SK-N-SH (cell line): Measurements from ENCODE around the gene THAP7. TPM values are rescaled to one million over a fixed set of nuclear protein-coding genes. Genes with fewer than 3 reads are reported as not detected.

Experiments
- CTCF ChIA-PET: fragments of 300-600, 350-600 bp; formaldehyde crosslinking; extraction: SDS; loops from one replicate; lab custom pipeline; 2021; lab: Yijun Ruan, JAX
- POLR2A ChIA-PET: fragments of 350-600 bp; sonication (Branson Sonifier 250); formaldehyde crosslinking; extraction: SDS; loops from one replicate; lab custom pipeline; 2020; ENCODE audit warnings: antibody characterized with exemption, inconsistent platforms; lab: Yijun Ruan, JAX
- DNase-seq: peaks from one replicate; pipeline ENCODE4 v3.0.0; 2012
- H2AFZ ChIP-seq: fragments of 200-600 bp; sonication (generic); 2 replicates; pipeline ENCODE4 v1.8.1; 2016; ENCODE audit warnings: antibody characterized with exemption, mild to moderate bottlenecking, low read depth
- H3F3A ChIP-seq: fragments of 200-600 bp; sonication (generic); replicated peaks from 2 replicates; pipeline ENCODE3; 2016; ENCODE audit warnings: antibody characterized with exemption, mild to moderate bottlenecking; ENCODE audit not compliant: insufficient read depth
- H3K27ac ChIP-seq, 2 experiments: fragments of 200-500 bp in 1 of 2; fragments of 200-600 bp in 1 of 2; sonication (Bioruptor generic) in 1 of 2; sonication (generic), shearing (Covaris generic) in 1 of 2; 2 replicates each; pipeline versions ENCODE4 v1.5.1 to v1.6.1; 2014 to 2016; ENCODE audit warnings: low read depth in 2 of 2, inconsistent platforms in 1 of 2, low read length in 1 of 2, mild to moderate bottlenecking in 1 of 2, mixed read lengths in 1 of 2
- H3K27me3 ChIP-seq: fragments of 200-600 bp; sonication (generic), shearing (Covaris generic); 2 replicates; pipeline ENCODE4 v1.6.1; 2016; ENCODE audit warnings: mixed run types; ENCODE audit not compliant: insufficient read depth
- H3K36me3 ChIP-seq, 2 experiments: fragments of 200-500 bp in 1 of 2; fragments of 200-600 bp in 1 of 2; sonication (Bioruptor generic) in 1 of 2; sonication (generic) in 1 of 2; replicated peaks in 1 of 2; 2 replicates each; pipeline versions ENCODE3 to v1.5.1; 2014 to 2016; ENCODE audit warnings: low read length in 1 of 2, mild to moderate bottlenecking in 1 of 2; ENCODE audit not compliant: insufficient read depth in 2 of 2, control insufficient read depth in 1 of 2
- H3K4me1 ChIP-seq, 2 experiments: fragments of 200-500 bp in 1 of 2; fragments of 200-600 bp in 1 of 2; sonication (Bioruptor generic) in 1 of 2; sonication (generic), shearing (Covaris generic) in 1 of 2; 2 replicates each; pipeline versions ENCODE4 v1.5.1 to v1.6.1; 2014 to 2016; ENCODE audit warnings: low read depth in 1 of 2, low read length in 1 of 2, mixed run types in 1 of 2; ENCODE audit not compliant: insufficient read depth in 2 of 2, control insufficient read depth in 1 of 2
- H3K4me2 ChIP-seq: fragments of 200-600 bp; sonication (generic), shearing (Covaris generic); 2 replicates; pipeline ENCODE4 v1.6.1; 2017; ENCODE audit warnings: mixed run types
- H3K4me3 ChIP-seq, 2 experiments: fragments of 200-500 bp in 1 of 2; fragments of 200-600 bp in 1 of 2; sonication (Bioruptor generic) in 1 of 2; sonication (generic), shearing (Covaris generic) in 1 of 2; 2 replicates each; pipeline versions ENCODE4 v1.5.1 to v1.8.1; 2014 to 2016; ENCODE audit warnings: low read depth in 2 of 2, inconsistent platforms in 1 of 2, low read length in 1 of 2, mild to moderate bottlenecking in 1 of 2, mixed read lengths in 1 of 2, moderate library complexity in 1 of 2
- H3K79me2 ChIP-seq: fragments of 200-600 bp; sonication (generic); 2 replicates; pipeline ENCODE4 v1.8.1; 2017; ENCODE audit warnings: mild to moderate bottlenecking; ENCODE audit not compliant: insufficient read depth
- H3K9ac ChIP-seq: fragments of 200-600 bp; sonication (generic); 2 replicates; pipeline ENCODE4 v1.6.1; 2017; ENCODE audit warnings: mixed run types
- H3K9me2 ChIP-seq: fragments of 200-600 bp; sonication (generic); 2 replicates; pipeline ENCODE4 v1.6.1; 2017; ENCODE audit warnings: mixed run types
- H3K9me3 ChIP-seq: fragments of 200-600 bp; sonication (generic); 2 replicates; pipeline ENCODE4 v1.6.1; 2017; ENCODE audit warnings: mixed run types, mild to moderate bottlenecking, moderate library complexity
- H4K20me1 ChIP-seq: fragments of 200-600 bp; sonication (generic); 2 replicates; pipeline ENCODE4 v1.6.1; 2017; ENCODE audit warnings: mild to moderate bottlenecking, mixed run types; ENCODE audit not compliant: insufficient read depth
- JUND ChIP-seq: IDR thresholded peaks from 2 replicates; pipeline ENCODE4 v1.4.0; 2012
- NRF1 ChIP-seq: IDR thresholded peaks from 2 replicates; pipeline ENCODE4 v1.6.1; 2012; ENCODE audit warnings: low read depth, mild to moderate bottlenecking, low read length
- RAD21 ChIP-seq: IDR thresholded peaks from 2 replicates; pipeline ENCODE4 v1.6.1; 2012; ENCODE audit warnings: mild to moderate bottlenecking, low read length
- REST ChIP-seq: IDR thresholded peaks from 2 replicates; pipeline ENCODE4 v1.6.1; 2012; ENCODE audit warnings: mild to moderate bottlenecking, low read depth, low read length, moderate library complexity
- TCF12 ChIP-seq: IDR thresholded peaks from 2 replicates; pipeline ENCODE4 v1.4.0; 2012
- WGBS: methylation state at CpG from one replicate; pipeline ENCODE4 v1.1.6; 2017; ENCODE audit warnings: low lambda C conversion rate; 5-methylcytosine and 5-hydroxymethylcytosine counted together
- polyA plus RNA-seq, 3 experiments: library from polyadenylated mRNA; depleted of rRNA; stranded (reverse); fragments of >200 nt; gene quantifications; 2 replicates each; pipeline ENCODE4 v1.2.3, GENCODE V29; 2012
- TF ChIP-seq, protein P1 (sequence below): fragments of 150-350 bp; IDR thresholded peaks from 2 replicates; pipeline ENCODE4 v1.6.1; 2016; ENCODE audit warnings: mild to moderate bottlenecking, low read depth, low read length
- TF ChIP-seq, protein P2 (sequence below): IDR thresholded peaks from 2 replicates; pipeline ENCODE4; 2012

Gene THAP7
- polyA plus RNA-seq, 1 of the 3 experiments (the other 2 are of a cell fraction), result 32.0 TPM

DNA sequence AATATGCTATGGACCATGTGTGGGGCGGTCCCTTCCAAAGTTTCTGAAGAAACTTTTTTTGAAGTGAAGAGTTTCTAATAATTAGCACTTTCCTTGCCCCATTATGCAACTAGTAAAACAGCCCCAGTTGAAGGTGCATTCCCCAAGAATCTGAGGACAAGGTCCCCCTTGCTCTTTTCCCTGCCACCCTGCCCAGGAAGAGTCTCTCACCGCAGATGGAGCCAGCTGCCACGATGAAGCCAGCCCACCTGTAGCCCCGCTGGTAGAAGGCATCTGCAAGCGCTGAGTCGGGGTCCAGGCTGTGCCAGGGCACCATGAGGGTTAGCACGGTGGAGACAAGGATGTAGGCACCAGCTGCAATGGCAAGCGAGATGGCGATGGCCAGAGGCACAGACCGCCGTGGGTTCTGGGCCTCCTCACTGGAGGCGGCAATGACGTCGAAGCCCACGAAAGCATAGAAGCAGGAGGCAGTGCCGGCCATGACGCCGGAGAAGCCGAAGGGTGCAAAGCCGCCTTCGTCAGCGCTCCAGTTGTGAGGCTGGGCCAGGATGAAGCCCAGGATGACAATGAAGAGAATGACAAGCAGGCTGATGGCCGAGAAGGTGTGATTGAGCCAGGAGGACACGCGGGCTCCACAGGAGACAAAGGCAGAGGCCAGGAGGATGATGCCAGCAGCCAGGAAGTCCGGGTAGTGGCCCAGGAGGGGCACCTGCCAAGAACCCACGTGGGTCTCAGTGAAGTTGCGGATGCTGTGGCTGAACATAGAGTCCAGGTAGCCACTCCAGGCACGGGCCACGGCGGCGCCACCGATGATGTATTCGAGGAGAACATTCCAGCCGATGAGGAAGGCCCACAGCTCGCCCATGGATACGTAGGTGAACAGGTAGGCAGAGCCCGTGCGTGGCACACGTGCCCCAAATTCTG, 29.0 kb upstream of the THAP7 start (continued):
- TF ChIP-seq TCF12 (no peak), JUND (no peak), NRF1 (no peak)
- TF ChIP-seq, protein P1, sequence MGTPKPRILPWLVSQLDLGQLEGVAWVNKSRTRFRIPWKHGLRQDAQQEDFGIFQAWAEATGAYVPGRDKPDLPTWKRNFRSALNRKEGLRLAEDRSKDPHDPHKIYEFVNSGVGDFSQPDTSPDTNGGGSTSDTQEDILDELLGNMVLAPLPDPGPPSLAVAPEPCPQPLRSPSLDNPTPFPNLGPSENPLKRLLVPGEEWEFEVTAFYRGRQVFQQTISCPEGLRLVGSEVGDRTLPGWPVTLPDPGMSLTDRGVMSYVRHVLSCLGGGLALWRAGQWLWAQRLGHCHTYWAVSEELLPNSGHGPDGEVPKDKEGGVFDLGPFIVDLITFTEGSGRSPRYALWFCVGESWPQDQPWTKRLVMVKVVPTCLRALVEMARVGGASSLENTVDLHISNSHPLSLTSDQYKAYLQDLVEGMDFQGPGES, result no peak
- TF ChIP-seq, protein P2, sequence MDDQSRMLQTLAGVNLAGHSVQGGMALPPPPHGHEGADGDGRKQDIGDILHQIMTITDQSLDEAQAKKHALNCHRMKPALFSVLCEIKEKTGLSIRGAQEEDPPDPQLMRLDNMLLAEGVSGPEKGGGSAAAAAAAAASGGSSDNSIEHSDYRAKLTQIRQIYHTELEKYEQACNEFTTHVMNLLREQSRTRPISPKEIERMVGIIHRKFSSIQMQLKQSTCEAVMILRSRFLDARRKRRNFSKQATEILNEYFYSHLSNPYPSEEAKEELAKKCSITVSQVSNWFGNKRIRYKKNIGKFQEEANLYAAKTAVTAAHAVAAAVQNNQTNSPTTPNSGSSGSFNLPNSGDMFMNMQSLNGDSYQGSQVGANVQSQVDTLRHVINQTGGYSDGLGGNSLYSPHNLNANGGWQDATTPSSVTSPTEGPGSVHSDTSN, result no peak

DNA sequence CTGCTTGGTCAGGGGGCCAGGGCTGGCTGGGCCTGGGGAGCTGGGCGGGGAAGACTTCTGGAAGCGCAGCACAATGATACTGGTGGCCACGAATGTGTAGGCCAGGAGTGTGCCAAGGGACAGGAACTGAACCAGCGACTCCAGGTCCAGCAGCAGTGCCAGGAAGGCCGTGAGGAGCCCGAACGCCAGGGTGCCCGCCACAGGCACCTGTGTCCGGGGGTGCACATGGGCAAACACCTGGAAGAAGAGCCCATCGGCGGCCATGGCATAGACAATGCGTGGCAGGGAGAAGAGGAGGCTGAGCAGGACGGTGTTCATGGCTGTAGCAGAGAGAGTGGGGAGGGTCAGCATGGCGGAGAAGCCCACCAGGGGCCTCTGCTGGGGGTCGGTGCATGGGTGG, 28.1 kb upstream of the THAP7 start:
- no peak overlapping the region for H3K4me2 ChIP-seq
- H4K20me1 ChIP-seq, result no peaks in the 10 kb centered on the region
- CTCF ChIA-PET, result no interaction called here
- H3K4me1 ChIP-seq, result peaks cover 0 to 21% of the 10 kb centered on the region in 2 experiments; a peak in 1 of 4 replicates
- no peaks in the 10 kb centered on the region for H3K36me3 ChIP-seq
- H3K27me3 ChIP-seq, result no peaks in the 10 kb centered on the region
- TF ChIP-seq REST (no peak), RAD21 (no peak)
- TF ChIP-seq, all 33 proteins: peak for 0
- H3K27ac ChIP-seq, result no peak overlapping the region
- no peak overlapping the region for H3K4me3 ChIP-seq
- 63% methylated on average over 15 of the region's 15 CpGs for WGBS
- no peaks in the 10 kb centered on the region for H3K9me3 ChIP-seq
- H2AFZ ChIP-seq, result no peak overlapping the region
- no peak overlapping the region for H3K9ac ChIP-seq
- DNase-seq, result no peak
- H3K9me2 ChIP-seq, result no peaks in the 10 kb centered on the region
- POLR2A ChIA-PET, result interaction anchor here (0.9 kb wide), 1 partner anchor 10 kb away, joined by 4 read pairs; no protein-coding TSS in a partner anchor
- H3F3A ChIP-seq, result no peaks in the 10 kb centered on the region
- no peaks in the 10 kb centered on the region for H3K79me2 ChIP-seq
